HG02588 (cell line): ENCODE data around the gene FARP1.

Experiments
- ATAC-seq: cut with Tn5 transposase; IDR thresholded peaks from one replicate; pipeline ENCODE4 v1.9.1; 2021; ENCODE audit warnings: mild to moderate bottlenecking, moderate library complexity; ENCODE audit not compliant: unreplicated experiment

FARP1 gene

DNA sequence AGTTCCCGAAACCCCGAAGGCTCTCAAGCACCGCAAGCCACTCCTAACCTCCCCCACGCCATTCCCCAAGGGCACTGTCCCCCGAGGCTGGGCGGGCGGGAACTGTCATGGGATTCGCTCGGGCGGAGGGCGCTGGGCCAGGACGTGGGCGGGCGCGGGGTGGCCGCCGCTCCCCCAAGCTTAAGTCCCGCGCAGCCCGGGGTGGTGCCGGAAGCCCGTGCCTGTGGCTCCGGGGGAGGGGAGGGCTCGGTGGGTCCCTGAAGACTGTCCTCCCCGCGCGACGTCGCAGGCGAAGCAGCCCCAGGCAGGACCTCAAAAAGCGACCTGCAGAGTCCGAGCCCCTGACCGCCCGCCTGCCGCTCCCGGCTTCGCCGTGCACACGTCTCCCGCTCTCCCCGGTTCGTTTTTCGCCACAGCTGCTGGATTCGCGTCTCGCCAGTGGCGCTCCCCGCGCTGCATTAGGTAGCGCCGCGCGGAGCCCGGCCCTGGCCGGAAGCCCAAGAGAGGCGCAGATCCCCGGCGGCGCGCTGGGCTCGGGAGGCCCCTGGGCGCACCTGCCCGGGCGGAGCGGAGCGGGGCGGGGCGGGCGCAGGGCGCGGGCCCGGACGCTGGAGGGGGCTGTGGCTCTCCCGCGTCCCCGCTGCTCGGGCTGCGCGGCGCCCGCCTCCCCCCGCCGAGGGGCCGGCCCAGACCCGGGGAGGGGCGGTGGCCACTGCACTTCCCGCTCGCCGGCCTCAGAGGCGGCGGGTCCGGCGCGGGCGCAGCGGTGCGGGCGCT lies at the start of gene FARP1:
Gene FARP1 (plus strand): TSS at position 715 of the 777 bp plus-strand sequence. CDS start 70,149 bp downstream, outside the sequence.
- peak; percentile 78 for ATAC-seq

GRCh38 chr13:98094678-98095266 lies 48.1 kb upstream of the FARP1 start:
- ATAC-seq: no peak

DNA sequence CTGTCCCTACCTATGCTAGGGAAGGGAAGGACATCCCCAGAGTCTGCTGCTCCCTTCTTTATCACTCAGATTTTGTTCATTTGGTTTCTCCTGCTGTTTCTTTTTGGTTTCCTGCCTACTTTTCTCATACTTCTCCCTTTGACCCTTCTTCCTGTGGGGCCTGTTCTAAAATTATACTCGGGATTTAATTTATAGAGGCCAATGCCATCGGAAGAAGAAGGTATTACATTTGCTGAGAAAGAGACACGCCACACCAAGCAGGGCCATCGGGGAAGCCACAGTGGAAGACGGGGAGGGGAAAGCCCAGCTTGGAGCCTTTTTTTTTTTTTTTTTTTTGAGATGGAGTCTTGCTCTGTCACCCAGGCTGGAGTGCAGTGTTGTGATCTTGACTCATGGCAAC lies 46.8 kb upstream of the FARP1 start:
- ATAC-seq: no peak

- no peak for ATAC-seq
Measured at GRCh38 chr13:98097749-98098148, 45.1 kb upstream of the FARP1 start.

- ATAC-seq: no peak
Measured at GRCh38 chr13:98098516-98098915, 44.4 kb upstream of the FARP1 start.

DNA sequence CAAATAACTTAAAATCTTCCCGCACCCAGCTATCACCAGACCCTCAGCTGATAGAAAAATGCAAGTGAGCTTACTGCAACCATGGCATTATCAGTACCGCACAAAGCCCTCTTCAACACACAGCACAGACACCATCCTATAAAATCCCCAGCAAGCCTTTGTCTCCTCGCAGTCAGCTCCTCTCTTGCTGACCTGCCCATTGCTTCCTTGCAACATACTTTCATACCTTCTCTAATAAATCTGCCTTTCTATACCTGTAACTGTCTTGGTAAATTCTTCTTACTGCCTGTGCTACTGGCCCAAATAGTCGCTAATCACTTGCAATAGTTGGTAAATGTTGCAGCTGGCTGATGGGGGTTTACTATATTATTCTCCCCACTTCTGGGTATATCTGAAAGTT lies 43.3 kb upstream of the FARP1 start:
- ATAC-seq: no peak

DNA sequence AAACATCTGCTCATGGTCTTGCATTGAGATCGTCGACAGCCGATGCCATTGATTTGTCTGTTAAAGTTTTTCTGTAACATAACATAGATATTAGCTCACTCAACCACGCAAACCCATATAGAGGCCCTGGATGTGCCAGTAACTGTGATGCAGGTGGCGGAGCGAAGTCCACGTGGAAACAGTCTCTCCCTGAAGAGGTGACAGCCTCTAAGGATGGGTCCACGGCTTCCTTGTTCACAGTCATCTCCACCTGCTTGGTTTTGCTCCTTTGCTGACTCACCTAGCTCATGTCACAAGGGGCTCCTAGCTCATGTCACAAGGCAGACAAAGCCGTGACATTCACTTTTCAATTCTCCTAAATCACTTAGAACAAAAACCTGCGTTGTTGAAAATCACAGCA lies 42.4 kb upstream of the FARP1 start:
- ATAC-seq: no peak

GRCh38 chr13:98103531-98103930 lies 39.4 kb upstream of the FARP1 start:
- no peak for ATAC-seq

- ATAC-seq: no peak
Measured at GRCh38 chr13:98103942-98104880, 38.7 kb upstream of the FARP1 start.

GRCh38 chr13:98105929-98106336 lies 37.0 kb upstream of the FARP1 start:
- no peak for ATAC-seq

DNA sequence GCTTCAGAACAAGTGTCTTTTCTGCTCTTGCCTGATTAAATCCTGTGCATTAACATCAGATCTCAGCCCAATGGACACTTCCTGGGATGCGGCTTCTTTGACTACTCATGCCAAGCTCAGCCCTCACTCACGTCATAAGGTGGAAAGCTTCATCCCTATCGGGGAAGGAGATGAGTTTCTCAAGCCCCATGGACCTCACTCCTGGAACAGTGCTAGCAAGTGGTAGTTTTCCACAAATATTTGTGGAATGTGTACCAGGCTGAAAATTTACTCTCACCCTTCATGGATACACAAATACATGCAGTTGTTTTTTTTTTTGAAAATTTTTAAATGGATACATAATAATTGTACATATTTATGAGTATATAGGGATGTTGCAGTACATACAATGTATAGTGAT lies 34.6 kb upstream of the FARP1 start:
- no peak for ATAC-seq

- ATAC-seq: no peak
Measured at GRCh38 chr13:98109226-98109853, 33.6 kb upstream of the FARP1 start.

GRCh38 chr13:98110749-98111148 lies 32.1 kb upstream of the FARP1 start:
- no peak for ATAC-seq

GRCh38 chr13:98111168-98112098 lies 31.5 kb upstream of the FARP1 start:
- ATAC-seq: no peak

GRCh38 chr13:98112456-98112855 lies 30.4 kb upstream of the FARP1 start:
- no peak for ATAC-seq

DNA sequence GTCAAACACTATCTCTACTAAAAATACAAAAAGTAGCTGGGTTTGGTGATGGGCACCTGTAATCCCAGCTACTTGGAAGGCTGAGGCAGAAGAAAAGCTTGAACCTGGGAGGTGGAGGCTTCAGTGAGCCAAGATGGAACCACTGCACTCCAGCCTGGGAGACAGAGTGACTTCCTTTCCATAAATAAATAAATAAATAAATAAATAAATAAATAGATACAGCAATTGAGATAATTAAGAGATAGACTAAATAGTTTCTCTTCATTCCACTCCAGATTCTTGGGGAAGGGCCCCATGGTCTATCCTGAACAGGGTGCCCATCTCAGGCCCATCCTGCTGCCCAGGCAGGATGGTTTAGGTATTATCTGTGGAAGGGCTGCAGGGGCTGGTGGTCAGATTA lies 24.0 kb upstream of the FARP1 start:
- ATAC-seq: no peak

DNA sequence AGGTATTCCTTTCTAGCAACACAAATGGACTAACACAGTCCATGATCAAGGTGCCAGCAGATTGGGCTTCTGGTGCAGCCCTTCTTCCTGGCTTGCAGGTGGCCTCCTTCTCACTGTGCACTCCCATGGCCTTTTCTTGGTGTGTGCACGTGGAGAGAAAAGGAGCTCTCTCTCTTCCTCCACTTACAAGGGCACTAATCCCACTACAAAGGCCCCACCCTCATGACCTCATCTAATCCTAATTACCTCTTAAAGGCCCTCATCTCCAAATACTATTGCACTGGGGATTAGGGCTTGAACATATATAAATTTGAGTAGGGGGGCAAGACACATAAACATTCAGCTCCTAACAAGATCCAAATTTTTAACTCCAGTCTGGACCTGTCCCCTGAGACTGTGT lies 19.7 kb upstream of the FARP1 start:
- ATAC-seq: no peak

- ATAC-seq: no peak
Measured at GRCh38 chr13:98129059-98129746, 13.7 kb upstream of the FARP1 start.

GRCh38 chr13:98133946-98134345 lies 8.9 kb upstream of the FARP1 start:
- ATAC-seq: peak; percentile 86
